Putamen (tissue), 1 donor: ENCODE results near the gene C1orf174.
A peak's percentile ranks its signal among the peaks of the same experiment; 100 is the strongest.

Experiments used
- DNase-seq: peaks from one replicate; pipeline ENCODE4 v3.0.0-alpha.2; 2016; ENCODE audit warnings: low spot score

The C1orf174 gene

GRCh38 chr1:3910049-3910731 lies 10.1 kb upstream of the C1orf174 start:
- no peak for DNase-seq

DNA sequence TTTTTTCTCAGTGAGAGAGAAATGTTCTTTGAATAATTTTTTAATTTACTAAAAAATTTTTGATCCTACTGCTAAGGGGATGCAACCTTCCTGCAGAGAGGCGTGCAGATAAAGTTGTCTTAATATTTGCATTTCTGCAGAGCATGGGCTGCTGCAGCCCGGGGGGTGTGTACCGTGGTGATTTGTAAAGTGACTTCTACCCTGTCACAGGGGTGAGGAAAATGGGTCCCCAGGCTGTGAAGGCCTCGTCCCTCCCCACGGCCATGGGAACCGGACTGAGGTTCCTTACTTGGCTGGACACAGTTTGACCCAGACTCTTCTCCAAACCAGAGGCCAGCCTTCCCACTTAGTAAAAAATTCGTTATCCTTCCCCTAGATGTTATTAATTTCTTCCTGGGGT lies 9.5 kb upstream of the C1orf174 start:
- no peak for DNase-seq

GRCh38 chr1:3908886-3909517 lies 8.9 kb upstream of the C1orf174 start:
- DNase-seq: no peak

- no peak for DNase-seq
Observed at GRCh38 chr1:3907621-3908165, 7.6 kb upstream of the C1orf174 start.

- DNase-seq: no peak
Observed at GRCh38 chr1:3907031-3907534, 7.0 kb upstream of the C1orf174 start.

DNA sequence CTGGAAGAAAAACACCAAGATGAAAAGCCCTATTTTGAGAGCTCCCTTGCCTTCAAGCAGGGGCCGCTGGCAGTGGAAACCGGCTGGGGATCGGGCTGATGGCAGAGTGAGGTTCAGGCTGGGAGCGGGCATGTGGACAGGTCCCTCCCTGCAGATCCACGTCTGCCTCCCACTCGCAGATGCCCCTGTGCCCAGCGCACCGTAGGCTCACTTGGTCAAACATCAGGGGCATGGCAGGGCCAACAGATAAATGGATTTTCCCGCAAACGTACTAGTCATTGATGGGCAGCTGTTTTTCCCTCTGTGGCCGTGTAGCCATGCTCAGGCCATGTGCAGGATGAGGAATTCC lies 6.6 kb upstream of the C1orf174 start:
- no peak for DNase-seq

DNA sequence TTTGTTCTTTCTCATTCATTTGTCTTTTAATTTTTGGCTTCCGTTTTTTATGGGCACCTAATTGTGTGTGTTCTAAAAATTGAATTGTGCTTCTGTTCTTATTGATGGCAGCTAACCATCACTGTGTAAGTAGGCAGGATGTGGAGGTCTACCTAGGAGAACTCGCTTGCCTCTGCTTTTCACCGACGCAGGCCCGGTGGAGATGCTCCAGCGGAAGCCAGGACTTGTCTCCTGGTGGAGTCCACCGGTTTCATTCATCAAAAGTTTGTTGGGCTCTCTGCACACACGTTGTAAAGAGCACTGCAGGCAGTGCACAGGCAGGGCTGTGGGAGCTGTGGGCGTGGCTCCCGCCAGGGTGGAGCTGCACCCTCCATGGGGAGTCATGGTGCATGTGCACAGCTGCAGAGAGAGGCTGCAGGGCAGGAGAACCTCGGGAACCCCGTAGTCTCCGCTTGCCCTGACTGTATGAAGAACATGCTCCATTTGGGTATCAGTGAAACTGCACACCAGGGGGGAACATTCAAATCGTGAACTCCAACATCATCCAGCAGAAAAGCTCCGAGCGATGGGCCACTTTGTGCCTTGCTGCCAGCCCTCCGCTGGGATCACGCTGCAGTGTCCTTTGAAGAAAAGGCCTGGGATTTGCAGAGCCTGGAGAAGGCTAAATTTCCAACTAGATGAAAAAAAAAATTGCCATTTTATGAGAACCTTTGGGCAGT lies 6.0 kb upstream of the C1orf174 start:
- DNase-seq: no peak

DNA sequence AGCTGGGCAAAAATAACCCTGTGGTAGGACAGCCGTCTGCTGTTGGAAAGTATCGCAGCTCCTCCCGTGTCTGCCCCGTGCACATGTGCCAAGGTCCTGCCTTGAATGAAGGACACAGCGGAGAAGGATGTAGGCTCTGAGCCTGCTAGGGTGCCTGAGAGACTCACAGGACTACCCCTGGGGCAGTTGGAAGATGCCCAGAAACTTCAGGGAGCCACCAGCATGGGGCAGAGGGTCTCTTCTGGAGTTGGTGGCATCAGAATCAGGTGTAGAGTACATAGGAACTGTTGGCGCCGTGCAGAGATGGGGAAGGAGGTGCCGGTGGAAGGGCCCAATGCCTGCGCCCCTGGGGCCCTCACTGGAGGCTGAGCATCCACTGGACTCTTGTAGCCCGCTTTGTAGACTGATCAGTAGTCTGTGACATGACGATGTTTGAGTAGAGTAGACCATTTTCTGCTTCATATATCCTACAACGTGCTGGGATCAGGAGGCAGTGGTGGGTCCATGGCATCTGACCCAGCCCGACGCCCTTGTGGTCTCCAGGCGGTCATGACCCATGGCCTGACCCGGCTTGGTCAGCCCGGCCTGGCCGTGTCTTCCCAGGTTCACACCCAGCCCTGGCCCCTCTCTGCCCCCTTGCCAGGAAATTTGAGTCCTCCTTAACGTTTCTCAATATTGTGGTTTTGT lies 5.3 kb upstream of the C1orf174 start:
- no peak for DNase-seq

DNA sequence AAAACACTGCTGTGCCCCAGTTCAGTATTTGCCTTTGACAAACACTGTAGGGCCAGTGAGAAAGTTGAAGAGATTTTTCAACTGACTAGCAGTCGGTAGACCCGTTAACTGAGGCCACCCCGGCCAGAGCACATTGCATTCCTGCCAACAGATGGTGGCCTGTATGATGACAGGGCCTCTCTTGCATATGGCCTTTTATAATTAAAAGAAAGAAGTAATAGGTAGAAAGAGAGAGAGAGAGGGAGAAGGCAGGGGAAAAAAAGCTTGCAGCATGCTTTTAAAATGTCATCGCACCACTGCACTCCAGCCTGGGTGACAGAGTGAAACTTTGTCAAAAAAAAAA lies 4.7 kb upstream of the C1orf174 start:
- no peak for DNase-seq

DNA sequence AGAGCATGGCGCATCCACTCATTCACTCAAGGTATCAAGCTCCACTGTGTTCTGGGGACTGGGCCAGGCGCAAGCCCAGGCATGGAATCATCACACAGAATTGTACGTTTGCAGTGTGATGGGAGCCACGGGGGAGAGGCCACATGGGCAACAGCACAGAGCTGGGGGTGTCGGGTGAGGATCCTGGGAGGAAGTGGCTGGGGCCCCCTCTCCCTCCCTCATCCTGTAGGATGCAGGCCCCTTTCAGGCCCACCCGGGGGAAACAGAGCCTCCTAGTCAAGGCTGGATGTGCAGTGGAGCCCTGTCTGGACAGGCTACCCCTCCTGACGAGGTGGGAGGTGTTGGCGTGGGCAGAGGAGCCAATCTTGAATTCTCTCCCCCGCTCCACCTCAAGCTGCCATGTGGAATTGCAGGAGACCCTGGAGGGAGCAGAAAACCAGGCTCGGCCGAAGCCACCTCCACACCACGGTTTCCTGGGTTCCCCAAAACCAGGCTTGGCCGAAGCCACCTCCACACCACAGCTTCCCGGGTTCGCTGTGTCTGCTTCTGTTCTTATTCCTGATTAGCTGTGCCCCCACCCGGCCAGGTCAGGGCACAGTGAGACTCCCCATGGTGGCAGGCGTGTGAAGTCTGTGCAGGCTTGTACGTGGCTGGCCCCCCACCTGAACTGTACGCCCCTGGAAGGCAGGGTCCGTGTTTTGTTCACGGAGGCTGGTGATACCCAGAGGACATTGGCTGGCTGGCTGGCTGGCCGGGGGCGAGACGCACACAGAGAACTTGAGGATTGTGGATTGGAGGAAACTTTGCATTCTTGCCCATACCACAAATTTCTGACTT lies 4.2 kb upstream of the C1orf174 start:
- DNase-seq: no peak

GRCh38 chr1:3903141-3904005 lies 3.3 kb upstream of the C1orf174 start:
- DNase-seq: no peak

DNA sequence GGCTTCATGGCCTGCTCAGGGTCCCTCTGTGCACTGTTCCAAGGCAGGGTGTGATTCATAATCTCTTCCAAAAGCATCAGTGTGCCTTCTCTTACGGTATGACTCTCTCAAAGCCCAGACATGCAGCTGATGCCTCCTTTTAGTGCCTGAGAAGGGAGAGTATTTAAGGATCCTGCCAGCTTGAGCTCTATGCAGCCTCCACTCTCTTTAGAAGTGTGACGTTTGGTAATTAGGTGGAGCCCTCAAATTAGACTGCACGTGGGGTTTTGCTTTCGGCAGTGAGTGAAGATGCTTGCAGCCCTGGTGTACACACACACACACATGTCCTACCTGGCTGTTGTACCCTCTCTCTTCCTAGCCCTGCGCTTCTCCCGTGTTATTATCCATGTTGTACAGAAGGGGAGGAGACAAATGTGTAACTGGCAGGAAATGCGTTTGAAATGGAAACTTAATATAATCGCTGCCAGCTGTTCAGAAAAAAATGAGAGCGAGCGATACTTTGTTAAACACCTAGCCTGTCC lies 2.6 kb upstream of the C1orf174 start:
- DNase-seq: peak; percentile 46

GRCh38 chr1:3902111-3902511 lies 2.0 kb upstream of the C1orf174 start:
- no peak for DNase-seq

DNA sequence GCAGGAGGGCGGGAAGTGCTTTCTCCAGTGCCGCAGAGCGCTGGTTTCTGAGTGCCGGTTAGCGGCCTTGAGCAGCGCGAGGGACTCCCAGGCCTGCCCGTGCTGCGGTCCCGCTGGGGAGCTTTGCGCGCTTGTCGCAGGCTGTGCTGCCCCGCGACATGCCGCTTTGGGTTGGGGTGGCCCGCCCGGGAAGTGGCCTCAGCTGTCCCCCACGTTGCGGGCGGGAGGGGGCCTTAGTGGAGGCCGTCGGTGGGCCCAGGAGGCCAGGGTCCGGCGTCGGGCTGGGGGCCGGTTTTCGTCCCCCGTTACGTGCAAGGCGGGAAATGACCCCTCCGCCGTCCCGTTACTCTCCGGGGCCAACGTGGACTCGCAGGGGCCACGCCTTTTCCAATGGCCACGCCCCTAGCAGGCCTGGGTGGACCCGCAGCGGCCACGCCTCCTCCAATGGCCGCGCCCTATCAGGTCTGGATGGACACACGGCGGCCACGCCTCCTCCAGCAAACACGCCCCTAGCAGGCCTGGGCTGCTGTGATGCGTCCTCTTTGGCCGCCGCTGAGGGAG lies 977 bp upstream of the C1orf174 start:
- DNase-seq: peak; percentile 96

GRCh38 chr1:3899754-3900149 lies 320 bp downstream of the C1orf174 start:
- DNase-seq: no peak

- DNase-seq: no peak
Observed at GRCh38 chr1:3898994-3899753, 898 bp downstream of the C1orf174 start.

DNA sequence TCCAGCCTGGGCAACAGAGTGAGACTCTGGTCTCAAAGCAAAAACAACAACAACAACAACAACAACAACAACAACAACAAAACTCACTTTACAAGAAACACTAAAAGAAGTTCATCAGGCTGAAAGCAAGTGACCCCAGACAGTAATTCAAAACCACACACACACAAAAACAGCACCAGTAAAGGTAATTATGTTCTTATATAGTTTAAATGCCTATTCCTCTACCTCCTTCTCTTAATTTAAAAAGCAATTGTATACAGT lies 1.7 kb downstream of the C1orf174 start:
- no peak for DNase-seq

DNA sequence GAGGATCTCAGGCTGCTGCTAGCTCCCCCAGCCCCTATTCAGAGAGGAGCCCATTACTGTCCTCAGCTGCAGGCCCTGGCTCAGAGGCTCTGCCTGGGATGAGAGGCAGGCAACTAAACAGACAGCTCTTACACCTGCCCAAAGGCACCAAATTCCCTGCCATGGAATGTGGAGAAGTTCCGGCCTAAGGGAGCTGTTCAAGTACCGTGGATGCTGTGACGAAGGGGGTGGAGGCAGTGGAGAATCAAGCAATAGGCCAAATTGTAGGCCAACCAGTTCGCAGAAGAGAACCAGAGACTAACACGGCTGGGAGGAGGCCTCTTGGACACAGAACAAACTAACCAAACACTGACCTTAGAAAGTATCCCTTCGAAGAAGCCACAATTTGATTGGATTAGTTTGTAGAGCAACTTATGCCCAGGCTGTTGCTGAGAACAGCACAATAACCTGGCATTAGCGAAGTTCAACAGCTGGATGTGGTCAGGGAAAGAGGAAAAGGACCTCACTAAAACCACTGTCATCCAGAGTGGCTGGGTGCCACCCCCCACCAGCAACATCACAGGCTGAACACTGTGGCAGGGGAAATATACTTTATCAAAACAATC lies 3.6 kb downstream of the C1orf174 start:
- no peak for DNase-seq

DNA sequence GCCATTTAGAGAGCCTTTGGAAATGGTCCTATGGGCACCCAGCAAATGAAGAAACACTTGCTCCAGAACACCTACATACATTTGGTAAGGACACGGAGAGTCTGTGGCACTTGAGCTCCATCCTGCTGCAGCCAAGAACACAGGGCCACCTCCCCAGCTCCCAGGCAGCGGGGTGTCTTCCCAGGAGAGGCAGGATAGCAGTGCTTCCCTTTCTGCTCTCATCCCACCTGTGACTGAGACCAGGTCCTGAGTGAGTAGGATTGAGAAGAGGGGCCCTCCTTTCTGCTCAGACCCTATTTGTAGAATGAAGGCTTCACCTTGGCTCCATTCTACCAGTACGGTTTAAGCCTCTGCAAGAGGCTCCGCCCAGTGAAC lies 4.1 kb downstream of the C1orf174 start:
- DNase-seq: no peak
